ENCODE results near the gene GUK1. TPM values are rescaled to one million over a fixed set of nuclear protein-coding genes. Genes with fewer than 3 reads are reported as not detected.

The GUK1 gene
- total and polyA plus RNA-seq, 2 of the 4 experiments (the other 2 are of a cell fraction), result 465 to 548 TPM

DNA sequence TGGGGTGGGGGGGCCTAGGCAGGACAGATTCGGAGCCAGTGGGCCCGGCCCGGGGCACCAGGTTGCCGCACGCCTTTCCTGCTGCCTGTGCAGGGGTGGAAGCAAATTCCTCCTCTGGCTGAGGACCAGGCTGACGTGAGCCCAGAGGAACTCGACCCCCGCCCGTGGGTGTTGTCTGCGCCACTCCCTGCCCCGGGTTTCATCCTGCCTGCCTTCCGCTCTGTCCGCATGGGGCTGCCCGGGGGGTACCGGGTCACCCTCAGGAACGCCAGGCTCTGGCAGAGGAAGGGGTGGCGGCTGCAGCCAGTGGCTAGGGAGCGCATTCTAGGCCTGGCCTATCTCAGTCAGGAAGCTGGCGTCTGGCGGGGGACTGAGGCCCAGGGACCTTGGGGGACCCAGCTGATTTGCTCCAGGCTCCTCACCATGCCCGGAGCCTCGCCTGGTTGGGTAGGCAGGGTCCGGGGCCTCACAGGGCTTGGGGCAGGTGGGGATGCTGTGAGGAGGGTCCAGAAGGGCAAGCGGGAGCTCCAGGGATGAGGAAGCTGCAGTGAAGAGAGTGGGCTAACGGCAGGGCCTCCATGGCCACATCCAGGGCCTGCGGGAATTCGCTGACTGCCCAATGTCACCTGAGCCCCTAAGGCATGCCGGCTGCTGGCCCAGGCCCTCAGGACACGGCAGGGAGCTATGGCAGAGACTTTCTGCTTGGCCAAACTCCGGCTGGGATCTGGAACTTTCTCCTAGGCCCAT, 23.1 kb downstream of the GUK1 start:
- peak overlapping the region; percentile 67 for H2AFZ ChIP-seq (replicated peaks; ENCODE audit: low read length, poor library complexity)
- intact Hi-C loops (cut with micrococcal nuclease), result no loop called here
- ATAC-seq (ENCODE audit: low read depth), result no peak

More for the DNA sequence above, 23.1 kb downstream of the GUK1 start:
- in situ Hi-C loops (cut with MboI; ENCODE audit: low sequenced_read_pairs) (no loop called here), dilution Hi-C loops (cut with HindIII; ENCODE audit: low sequenced_read_pairs, unreplicated experiment) (no loop called here)
- H4K91ac ChIP-seq (ENCODE audit: insufficient read depth, low read depth, low read length), result no peak overlapping the region; the same call in 1 of the 2 replicates
- no peak overlapping the region for H3K27ac ChIP-seq (ENCODE audit: insufficient read depth, low read length)
- H3K56ac ChIP-seq (ENCODE audit: extremely low read depth, insufficient read depth, low read length), result no peak overlapping the region
- H3K36me3 ChIP-seq (ENCODE audit: control insufficient read depth, insufficient read depth, low read length), result no peaks in the 10 kb centered on the region
- H3K4ac ChIP-seq (ENCODE audit: low read depth, low read length), result no peak overlapping the region
- H4K8ac ChIP-seq (ENCODE audit: low read depth in 2 of 2, low read length in 2 of 2), result peak overlapping the region in 1 of 2 experiments; percentile 14; a peak in 1 of 4 replicates
- H3K4me3 ChIP-seq (ENCODE audit: insufficient read depth, low read depth, low read length), result no peak overlapping the region
- CTCF ChIA-PET, result interaction anchor here (0.7 kb wide), 1 partner anchor 47 kb away, joined by 3 read pairs; no protein-coding TSS in a partner anchor
- no TSS peak for BruUV-seq (replicated peaks)
- H2AK9ac ChIP-seq (replicated peaks; ENCODE audit: low read depth, low read length, poor library complexity), result peak overlapping the region; percentile 80
- no peak overlapping the region for H2BK20ac ChIP-seq (ENCODE audit: low read depth, low read length)
- no peak for DNase-seq
- H3K9me1 ChIP-seq (ENCODE audit: insufficient read depth, low read length), result peaks cover 14% of the 10 kb centered on the region; the same call in 1 of the 2 replicates
- no peak overlapping the region for H2AK5ac ChIP-seq (ENCODE audit: low read depth, low read length)
- H3K9me3 ChIP-seq (ENCODE audit: control insufficient read depth, insufficient read depth, low read length), result no peaks in the 10 kb centered on the region
- no peaks in the 10 kb centered on the region for H3K27me3 ChIP-seq (ENCODE audit: control insufficient read depth, insufficient read depth, low read length)
- H3K9ac ChIP-seq (ENCODE audit: low read depth, low read length), result no peak overlapping the region
- H3K79me1 ChIP-seq (ENCODE audit: low read depth in 1 of 2, low read length in 2 of 2), result peaks cover 7 to 24% of the 10 kb centered on the region in 2 experiments; a peak in 3 of 4 replicates
- no peak overlapping the region for H3K23ac ChIP-seq (ENCODE audit: low read depth, low read length)
- no peak overlapping the region for H2BK5ac ChIP-seq (ENCODE audit: low read depth, low read length, poor library complexity, severe bottlenecking)
- H3K14ac ChIP-seq (replicated peaks; ENCODE audit: low read depth, low read length), result no peak overlapping the region
- no peak overlapping the region for H3K4me2 ChIP-seq (ENCODE audit: low read depth, low read length)
- no peak overlapping the region for H4K5ac ChIP-seq (ENCODE audit: low read depth, low read length)
- H3K4me1 ChIP-seq (ENCODE audit: control insufficient read depth, insufficient read depth, low read length), result peaks cover 12% of the 10 kb centered on the region
- H3K18ac ChIP-seq (ENCODE audit: low read depth, low read length), result no peak overlapping the region
- TF ChIP-seq SMC3 (IDR thresholded peaks at IDR 0.05; ENCODE audit: low read depth, low read length) (no peak), MAZ (IDR thresholded peaks at IDR 0.05; ENCODE audit: borderline replicate concordance, low read depth, low read length) (0 out of 2 replicates have a peak, but pooled peaks have one; percentile 14)
- no peak overlapping the region for H2BK15ac ChIP-seq (ENCODE audit: low read depth, low read length)
- POLR2A ChIA-PET (ENCODE audit: unreplicated experiment), result no interaction called here
- no peaks in the 10 kb centered on the region for H4K20me1 ChIP-seq (ENCODE audit: insufficient read depth, low read length)
- 77% methylated on average over 16 of the region's 30 CpGs; no CpG with 5 or more reads in 1 of the 2 experiments for WGBS, 2 experiments (ENCODE audit: extremely low coverage in 2 of 2, insufficient read length in 1 of 2)
- H2BK120ac ChIP-seq (ENCODE audit: low read depth, low read length), result no peak overlapping the region
